Stomach (tissue), 9 donors: Measurements from ENCODE around the gene FKBP1B. TPM values are rescaled to one million over a fixed set of nuclear protein-coding genes. Genes with fewer than 3 reads are reported as not detected.
"Not testable (repeated sequence)": the region's sequence is repeated elsewhere in the genome, so short reads cannot be mapped to it uniquely, and the experiment has no call there.

ENCODE experiments used
- DNase-seq, 2 donors: peaks; one replicate each; pipeline versions ENCODE4 v3.0.0 to v3.0.0-alpha.2; 2013 to 2019
- H3K27ac ChIP-seq, 5 donors: fragments of 200-600 bp in 4 of 5; sonication (generic) in 4 of 5; one replicate each; pipeline ENCODE4 v1.5.1; 2013 to 2019; ENCODE audit warnings: mild to moderate bottlenecking in 1 of 5, moderate library complexity in 1 of 5
- H3K27me3 ChIP-seq, 3 donors: fragments of 200-600 bp; sonication (generic); one replicate each; pipeline ENCODE4 v1.5.1; 2017 to 2019; ENCODE audit warnings: mixed run types in 1 of 3
- H3K36me3 ChIP-seq, 4 donors: fragments of 200-600 bp; sonication (generic); 1 replicate in 3 of 4; 2 replicates in 1 of 4; pipeline ENCODE4 v1.5.1; 2016 to 2019
- H3K4me1 ChIP-seq, 4 donors: fragments of 200-600 bp; sonication (generic); one replicate each; pipeline ENCODE4 v1.5.1; 2016 to 2019
- H3K4me3 ChIP-seq, 4 donors: fragments of 200-600 bp; sonication (generic) in 3 of 4; one replicate each; pipeline ENCODE4 v1.5.1; 2016 to 2019; ENCODE audit warnings: mild to moderate bottlenecking in 1 of 4
- H3K9me3 ChIP-seq, 4 donors: fragments of 200-600 bp; sonication (generic); one replicate each; pipeline ENCODE4 v1.5.1; 2016 to 2019
- EP300 ChIP-seq: sonication (generic); formaldehyde crosslinking; IDR thresholded peaks from one replicate; pipeline ENCODE4 v1.6.1; 2017; ENCODE audit warnings: antibody characterized with exemption
- POLR2A ChIP-seq, 4 donors: fragments of 450-650 bp; IDR thresholded peaks; one replicate each; pipeline ENCODE4 v1.6.1; 2016; ENCODE audit warnings: antibody characterized with exemption in 4 of 4, control low read depth in 2 of 4, mild to moderate bottlenecking in 1 of 4, moderate library complexity in 1 of 4
- POLR2AphosphoS5 ChIP-seq, 3 donors: sonication (generic); formaldehyde crosslinking; IDR thresholded peaks; one replicate each; pipeline ENCODE4 v1.6.1; 2016; ENCODE audit warnings: antibody characterized with exemption in 3 of 3
- WGBS, 5 donors: extraction: QIAGEN DNeasy Blood & Tissue Kit in 3 of 5; methylation state at CpG; one replicate each; pipeline versions ENCODE4 v1.1.5 to v1.1.7; 2013 to 2018; 5-methylcytosine and 5-hydroxymethylcytosine counted together
- intact Hi-C: fragments of 100-400 bp; cut with DNase I; formaldehyde crosslinking; loops from one replicate; pipeline ENCODE4 v1.15.1; 2023; ENCODE audit warnings: low total_unique reads
- polyA plus RNA-seq, 3 donors: library from polyadenylated mRNA; stranded (reverse); fragments of 200-250 nt; gene quantifications; one replicate each; pipeline ENCODE4 v1.2.3, GENCODE V29; 2013
- total RNA-seq, 5 donors: library from RNA; depleted of rRNA; stranded (reverse); fragments of >200 nt; gene quantifications; one replicate each; pipeline versions ENCODE4 v1.1.0 to v1.2.3, GENCODE V29; 2014 to 2016
- TF ChIP-seq, protein P1 (sequence below), 7 experiments: fragments of 450-650 bp in 4 of 7; fragments of 200-600 bp in 3 of 7; sonication (generic) in 3 of 7; IDR thresholded peaks; one replicate each; pipeline ENCODE4 v1.5.1; 2016 to 2019; ENCODE audit warnings: antibody characterized with exemption in 7 of 7, control low read depth in 2 of 7, mild to moderate bottlenecking in 1 of 7
- donor health status: healthy with polysubstance abuse.
- donor health status: Bipolar disorder and iron deficiency.
- donor health status: healthy.

The FKBP1B gene
- total and polyA plus RNA-seq, 8 donors: 1.3 to 34.3 (median 13.6) TPM; not detected in 1

- TF ChIP-seq POLR2A (IDR thresholded peaks at IDR 0.05) (no peak), POLR2AphosphoS5 (IDR thresholded peaks at IDR 0.05) (no peak), EP300 (no peak)
- TF ChIP-seq, protein P1, sequence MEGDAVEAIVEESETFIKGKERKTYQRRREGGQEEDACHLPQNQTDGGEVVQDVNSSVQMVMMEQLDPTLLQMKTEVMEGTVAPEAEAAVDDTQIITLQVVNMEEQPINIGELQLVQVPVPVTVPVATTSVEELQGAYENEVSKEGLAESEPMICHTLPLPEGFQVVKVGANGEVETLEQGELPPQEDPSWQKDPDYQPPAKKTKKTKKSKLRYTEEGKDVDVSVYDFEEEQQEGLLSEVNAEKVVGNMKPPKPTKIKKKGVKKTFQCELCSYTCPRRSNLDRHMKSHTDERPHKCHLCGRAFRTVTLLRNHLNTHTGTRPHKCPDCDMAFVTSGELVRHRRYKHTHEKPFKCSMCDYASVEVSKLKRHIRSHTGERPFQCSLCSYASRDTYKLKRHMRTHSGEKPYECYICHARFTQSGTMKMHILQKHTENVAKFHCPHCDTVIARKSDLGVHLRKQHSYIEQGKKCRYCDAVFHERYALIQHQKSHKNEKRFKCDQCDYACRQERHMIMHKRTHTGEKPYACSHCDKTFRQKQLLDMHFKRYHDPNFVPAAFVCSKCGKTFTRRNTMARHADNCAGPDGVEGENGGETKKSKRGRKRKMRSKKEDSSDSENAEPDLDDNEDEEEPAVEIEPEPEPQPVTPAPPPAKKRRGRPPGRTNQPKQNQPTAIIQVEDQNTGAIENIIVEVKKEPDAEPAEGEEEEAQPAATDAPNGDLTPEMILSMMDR (IDR thresholded peaks at IDR 0.05): no peak
- Histone ChIP-seq H3K4me3 (no peak overlapping the region), H3K9me3 (no peaks in the 10 kb centered on the region), H3K4me1 (no peaks in the 10 kb centered on the region), H3K27ac (no peak overlapping the region), H3K27me3 (no peaks in the 10 kb centered on the region), H3K36me3 (peaks cover 11 to 83% (median 70%) of the 10 kb centered on the region in 4 donors)
- no peak for DNase-seq
- intact Hi-C loops: no loop called here
- WGBS, 5 donors: 91 to 95% (median 93%) methylated on average over 12 to 17 of the region's 17 CpGs
Measured at GRCh38 chr2:24024996-24025663, 24.4 kb upstream of the FKBP1B start.

DNA sequence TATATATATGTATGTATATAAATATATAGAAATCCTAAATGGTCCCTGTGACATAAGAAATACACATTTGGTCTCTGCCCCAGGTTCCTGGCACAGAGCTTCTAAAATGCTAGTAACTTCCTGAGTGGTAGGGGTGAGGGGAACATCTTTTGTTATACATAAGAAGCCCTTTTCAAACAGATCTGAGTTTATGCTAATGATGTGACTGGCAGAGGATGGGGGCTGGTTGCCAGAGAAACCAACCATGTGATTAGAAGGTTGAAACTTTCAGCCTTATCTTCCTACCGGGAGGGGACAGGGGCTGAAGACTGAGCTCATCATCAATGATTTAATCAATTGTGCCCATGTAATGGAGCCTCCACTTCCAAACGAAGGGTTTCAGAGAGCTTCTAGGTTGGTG lies 23.3 kb upstream of the FKBP1B start:
- intact Hi-C loops: no loop called here
- 57 to 78% (median 62%) methylated on average over 2 of the region's 2 CpGs for WGBS, 5 donors
- H3K27ac ChIP-seq: no peak overlapping the region

DNA sequence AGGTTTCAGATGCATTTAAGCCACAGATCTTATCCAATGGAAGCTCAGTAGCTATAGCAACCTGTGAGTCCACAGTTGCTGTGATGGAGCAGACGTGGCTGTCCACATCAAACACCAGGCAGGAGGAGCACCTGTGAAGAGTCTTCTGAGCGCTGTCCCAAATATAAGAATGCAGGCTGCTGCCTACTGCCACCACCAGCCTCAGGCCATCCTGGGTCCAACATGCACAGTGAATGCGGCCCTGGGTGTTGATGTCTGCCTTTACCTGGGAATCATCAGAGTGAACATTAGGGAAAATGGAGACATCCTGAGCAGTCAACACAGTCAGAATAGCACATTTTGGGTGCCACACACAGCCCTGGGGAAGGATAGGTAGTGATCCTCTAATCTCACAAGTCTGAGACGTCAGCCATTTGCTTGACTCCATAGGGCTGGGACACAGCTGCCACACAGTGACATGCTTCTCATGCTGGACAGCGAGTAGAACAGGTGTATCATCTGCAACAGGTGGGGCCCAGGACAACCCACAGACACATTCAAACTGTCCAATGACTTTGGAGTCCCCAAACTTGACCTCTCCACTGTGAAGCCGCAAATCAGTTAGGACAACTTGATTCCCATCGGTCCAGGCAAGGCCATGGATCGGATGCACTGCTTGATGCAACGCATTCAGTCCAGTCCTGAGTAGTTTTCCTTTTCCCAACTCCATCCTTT lies 10.6 kb upstream of the FKBP1B start:
- H3K27ac ChIP-seq: no peak overlapping the region
- peaks cover 19 to 35% (median 30%) of the 10 kb centered on the region in 4 donors for H3K36me3 ChIP-seq
- no peaks in the 10 kb centered on the region for H3K27me3 ChIP-seq
- intact Hi-C loops: no loop called here
- no peak overlapping the region for H3K4me3 ChIP-seq
- H3K4me1 ChIP-seq: peaks cover 0 to 9% (median 2%) of the 10 kb centered on the region in 4 donors
- no peaks in the 10 kb centered on the region for H3K9me3 ChIP-seq
- 89 to 95% (median 91%) methylated on average over 9 of the region's 9 CpGs for WGBS, 5 donors
- DNase-seq: no peak
- TF ChIP-seq EP300 (no peak), POLR2A (IDR thresholded peaks at IDR 0.05) (no peak), POLR2AphosphoS5 (IDR thresholded peaks at IDR 0.05) (no peak)
- TF ChIP-seq, protein P1 (IDR thresholded peaks at IDR 0.05): no peak

More for the DNA sequence above, 23.3 kb upstream of the FKBP1B start:
- no peaks in the 10 kb centered on the region for H3K27me3 ChIP-seq
- no peak overlapping the region for H3K4me3 ChIP-seq
- DNase-seq: no peak
- TF ChIP-seq EP300 (no peak), POLR2AphosphoS5 (IDR thresholded peaks at IDR 0.05) (no peak), POLR2A (IDR thresholded peaks at IDR 0.05) (no peak)
- TF ChIP-seq, protein P1 (IDR thresholded peaks at IDR 0.05): no peak
- H3K9me3 ChIP-seq: no peaks in the 10 kb centered on the region
- H3K4me1 ChIP-seq: no peaks in the 10 kb centered on the region
- H3K36me3 ChIP-seq: peaks cover 20 to 94% (median 81%) of the 10 kb centered on the region in 4 donors

DNA sequence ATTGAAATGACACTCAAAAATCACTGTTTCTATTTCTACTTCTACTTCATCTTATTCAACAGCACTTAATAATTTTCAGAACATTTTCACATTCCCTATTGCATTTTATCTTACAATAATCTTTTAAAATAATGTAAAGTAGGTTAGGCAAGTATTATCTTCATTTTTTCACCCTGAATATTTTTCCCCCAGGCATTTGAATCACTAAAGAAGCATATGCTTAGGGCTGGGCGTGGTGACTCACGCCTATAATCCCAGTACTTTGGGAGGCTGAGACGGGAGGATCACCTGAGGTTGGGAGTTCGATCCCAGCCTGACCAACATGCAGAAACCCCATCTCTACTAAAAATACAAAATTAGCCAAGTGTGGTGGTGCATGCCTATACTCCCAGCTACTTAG lies 9.0 kb upstream of the FKBP1B start:
- no peak overlapping the region for H3K27ac ChIP-seq
- intact Hi-C loops: no loop called here
- H3K9me3 ChIP-seq: no peaks in the 10 kb centered on the region
- no peak overlapping the region for H3K4me3 ChIP-seq
- TF ChIP-seq EP300: no peak
- no peak for TF ChIP-seq POLR2AphosphoS5 (IDR thresholded peaks at IDR 0.05)
- no peak for TF ChIP-seq POLR2A (IDR thresholded peaks at IDR 0.05)
- TF ChIP-seq, protein P1 (IDR thresholded peaks at IDR 0.05): no peak
- 84 to 96% (median 95%) methylated on average over 4 of the region's 4 CpGs for WGBS, 5 donors
- no peak for DNase-seq
- H3K4me1 ChIP-seq: peaks cover 0 to 12% (median 4%) of the 10 kb centered on the region in 4 donors
- peaks cover 19 to 35% (median 30%) of the 10 kb centered on the region in 4 donors for H3K36me3 ChIP-seq
- no peaks in the 10 kb centered on the region for H3K27me3 ChIP-seq

GRCh38 chr2:24043133-24043532 lies 6.4 kb upstream of the FKBP1B start:
- H3K27ac ChIP-seq, H3K9me3 ChIP-seq, H3K27me3 ChIP-seq, DNase-seq, H3K4me3 ChIP-seq, intact Hi-C loops: not testable (repeated sequence)
- peaks cover 7 to 15% (median 14%) of the 10 kb centered on the region in 4 donors for H3K36me3 ChIP-seq
- H3K4me1 ChIP-seq: peaks cover 8 to 28% (median 17%) of the 10 kb centered on the region in 4 donors
- 94 to 98% (median 95%) methylated on average over 6 of the region's 6 CpGs for WGBS, 5 donors
